PC-3 (cell line): ENCODE measurements around the gene PFDN4.

Source experiments
- EZH2phosphoT487 ChIP-seq: fragments of 300-600 bp; sonication (generic); IDR thresholded peaks from 2 replicates; pipeline ENCODE4 v1.6.1; 2018; ENCODE audit warnings: mild to moderate bottlenecking, antibody characterized with exemption, low read length, borderline replicate concordance
- TF ChIP-seq, protein P1 (sequence below): fragments of 300-600 bp; sonication (generic); conservative IDR thresholded peaks from 2 replicates; pipeline ENCODE4 v1.5.1; 2017; ENCODE audit warnings: antibody characterized with exemption, low read depth, mild to moderate bottlenecking, low read length

- TF ChIP-seq, protein P1, sequence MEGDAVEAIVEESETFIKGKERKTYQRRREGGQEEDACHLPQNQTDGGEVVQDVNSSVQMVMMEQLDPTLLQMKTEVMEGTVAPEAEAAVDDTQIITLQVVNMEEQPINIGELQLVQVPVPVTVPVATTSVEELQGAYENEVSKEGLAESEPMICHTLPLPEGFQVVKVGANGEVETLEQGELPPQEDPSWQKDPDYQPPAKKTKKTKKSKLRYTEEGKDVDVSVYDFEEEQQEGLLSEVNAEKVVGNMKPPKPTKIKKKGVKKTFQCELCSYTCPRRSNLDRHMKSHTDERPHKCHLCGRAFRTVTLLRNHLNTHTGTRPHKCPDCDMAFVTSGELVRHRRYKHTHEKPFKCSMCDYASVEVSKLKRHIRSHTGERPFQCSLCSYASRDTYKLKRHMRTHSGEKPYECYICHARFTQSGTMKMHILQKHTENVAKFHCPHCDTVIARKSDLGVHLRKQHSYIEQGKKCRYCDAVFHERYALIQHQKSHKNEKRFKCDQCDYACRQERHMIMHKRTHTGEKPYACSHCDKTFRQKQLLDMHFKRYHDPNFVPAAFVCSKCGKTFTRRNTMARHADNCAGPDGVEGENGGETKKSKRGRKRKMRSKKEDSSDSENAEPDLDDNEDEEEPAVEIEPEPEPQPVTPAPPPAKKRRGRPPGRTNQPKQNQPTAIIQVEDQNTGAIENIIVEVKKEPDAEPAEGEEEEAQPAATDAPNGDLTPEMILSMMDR: no peak
- TF ChIP-seq EZH2phosphoT487: no peak
These were observed 689 bp upstream of the PFDN4 start for GRCh38 chr20:54207053-54207742.
